Measurements from ENCODE around the gene SWAP70.
"Not testable (repeated sequence)": the region's sequence is repeated elsewhere in the genome, so short reads cannot be mapped to it uniquely, and the experiment has no call there.

Gene SWAP70

GRCh38 chr11:9695228-9695627 is 31.4 kb downstream of the SWAP70 start:
- H3K27me3 ChIP-seq (ENCODE audit: control insufficient read depth, insufficient read depth, low read length); H3K36me3 ChIP-seq (ENCODE audit: control insufficient read depth, low read depth, low read length); H3K4me3 ChIP-seq (ENCODE audit: low read length); H3K27ac ChIP-seq (ENCODE audit: low read length); H3K9ac ChIP-seq (ENCODE audit: low read length); H3K9me3 ChIP-seq (ENCODE audit: control insufficient read depth, low read depth, low read length); H3K4me1 ChIP-seq (ENCODE audit: control insufficient read depth, low read depth, low read length): not testable (repeated sequence)

- Histone ChIP-seq H3K9ac (ENCODE audit: low read length) (no peak overlapping the region), H3K36me3 (ENCODE audit: control insufficient read depth, low read depth, low read length) (peaks cover 3% of the 10 kb centered on the region), H3K27ac (ENCODE audit: low read length) (no peak overlapping the region), H3K4me3 (ENCODE audit: low read length) (no peak overlapping the region), H3K9me3 (ENCODE audit: control insufficient read depth, low read depth, low read length) (no peaks in the 10 kb centered on the region), H3K4me1 (ENCODE audit: control insufficient read depth, low read depth, low read length) (peaks cover 9% of the 10 kb centered on the region), H3K27me3 (ENCODE audit: control insufficient read depth, insufficient read depth, low read length) (no peaks in the 10 kb centered on the region)
Observed at GRCh38 chr11:9697766-9698165, 33.9 kb downstream of the SWAP70 start.

- Histone ChIP-seq H3K27ac (ENCODE audit: low read length) (no peak overlapping the region), H3K27me3 (ENCODE audit: control insufficient read depth, insufficient read depth, low read length) (no peaks in the 10 kb centered on the region), H3K9me3 (ENCODE audit: control insufficient read depth, low read depth, low read length) (no peaks in the 10 kb centered on the region), H3K9ac (ENCODE audit: low read length) (no peak overlapping the region), H3K4me3 (ENCODE audit: low read length) (no peak overlapping the region), H3K36me3 (ENCODE audit: control insufficient read depth, low read depth, low read length) (peaks cover 3% of the 10 kb centered on the region), H3K4me1 (ENCODE audit: control insufficient read depth, low read depth, low read length) (peaks cover 6% of the 10 kb centered on the region)
Observed at GRCh38 chr11:9700105-9700801, 36.4 kb downstream of the SWAP70 start.

- Histone ChIP-seq H3K4me1 (ENCODE audit: control insufficient read depth, low read depth, low read length) (peaks cover 6% of the 10 kb centered on the region), H3K27ac (ENCODE audit: low read length) (no peak overlapping the region), H3K4me3 (ENCODE audit: low read length) (no peak overlapping the region), H3K9me3 (ENCODE audit: control insufficient read depth, low read depth, low read length) (no peaks in the 10 kb centered on the region), H3K27me3 (ENCODE audit: control insufficient read depth, insufficient read depth, low read length) (no peaks in the 10 kb centered on the region), H3K9ac (ENCODE audit: low read length) (no peak overlapping the region), H3K36me3 (ENCODE audit: control insufficient read depth, low read depth, low read length) (no peaks in the 10 kb centered on the region)
Observed at GRCh38 chr11:9701799-9702198, 37.9 kb downstream of the SWAP70 start.

GRCh38 chr11:9703280-9703679 is 39.4 kb downstream of the SWAP70 start:
- Histone ChIP-seq H3K9me3 (ENCODE audit: control insufficient read depth, low read depth, low read length) (no peaks in the 10 kb centered on the region), H3K4me1 (ENCODE audit: control insufficient read depth, low read depth, low read length) (peaks cover 6% of the 10 kb centered on the region), H3K9ac (ENCODE audit: low read length) (no peak overlapping the region), H3K27ac (ENCODE audit: low read length) (no peak overlapping the region), H3K27me3 (ENCODE audit: control insufficient read depth, insufficient read depth, low read length) (no peaks in the 10 kb centered on the region), H3K36me3 (ENCODE audit: control insufficient read depth, low read depth, low read length) (no peaks in the 10 kb centered on the region), H3K4me3 (ENCODE audit: low read length) (no peak overlapping the region)

- Histone ChIP-seq H3K9ac (ENCODE audit: low read length) (no peak overlapping the region), H3K27me3 (ENCODE audit: control insufficient read depth, insufficient read depth, low read length) (no peaks in the 10 kb centered on the region), H3K9me3 (ENCODE audit: control insufficient read depth, low read depth, low read length) (no peaks in the 10 kb centered on the region), H3K4me1 (ENCODE audit: control insufficient read depth, low read depth, low read length) (peaks cover 6% of the 10 kb centered on the region), H3K4me3 (ENCODE audit: low read length) (no peak overlapping the region), H3K36me3 (ENCODE audit: control insufficient read depth, low read depth, low read length) (no peaks in the 10 kb centered on the region), H3K27ac (ENCODE audit: low read length) (no peak overlapping the region)
Observed at GRCh38 chr11:9704037-9704436, 40.2 kb downstream of the SWAP70 start.

GRCh38 chr11:9704620-9705019 is 40.7 kb downstream of the SWAP70 start:
- no peak overlapping the region for H3K9ac ChIP-seq (ENCODE audit: low read length)
- H3K9me3 ChIP-seq (ENCODE audit: control insufficient read depth, low read depth, low read length), result no peaks in the 10 kb centered on the region
- no peak overlapping the region for H3K27ac ChIP-seq (ENCODE audit: low read length)
- H3K36me3 ChIP-seq (ENCODE audit: control insufficient read depth, low read depth, low read length), result no peaks in the 10 kb centered on the region
- no peaks in the 10 kb centered on the region for H3K27me3 ChIP-seq (ENCODE audit: control insufficient read depth, insufficient read depth, low read length)
- H3K4me3 ChIP-seq (ENCODE audit: low read length), result no peak overlapping the region
- H3K4me1 ChIP-seq (ENCODE audit: control insufficient read depth, low read depth, low read length), result peaks cover 6% of the 10 kb centered on the region

GRCh38 chr11:9705361-9705760 is 41.5 kb downstream of the SWAP70 start:
- H3K36me3 ChIP-seq (ENCODE audit: control insufficient read depth, low read depth, low read length), result not testable (repeated sequence)

GRCh38 chr11:9708544-9708943 is 44.7 kb downstream of the SWAP70 start:
- Histone ChIP-seq H3K4me1 (ENCODE audit: control insufficient read depth, low read depth, low read length) (peaks cover 9% of the 10 kb centered on the region), H3K9ac (ENCODE audit: low read length) (no peak overlapping the region), H3K27ac (ENCODE audit: low read length) (no peak overlapping the region), H3K9me3 (ENCODE audit: control insufficient read depth, low read depth, low read length) (no peaks in the 10 kb centered on the region), H3K4me3 (ENCODE audit: low read length) (no peak overlapping the region), H3K36me3 (ENCODE audit: control insufficient read depth, low read depth, low read length) (peaks cover 1% of the 10 kb centered on the region), H3K27me3 (ENCODE audit: control insufficient read depth, insufficient read depth, low read length) (no peaks in the 10 kb centered on the region)

More at GRCh38 chr11:9705361-9705760, 41.5 kb downstream of the SWAP70 start:
- H3K9me3 ChIP-seq (ENCODE audit: control insufficient read depth, low read depth, low read length); H3K27me3 ChIP-seq (ENCODE audit: control insufficient read depth, insufficient read depth, low read length); H3K27ac ChIP-seq (ENCODE audit: low read length); H3K4me3 ChIP-seq (ENCODE audit: low read length); H3K9ac ChIP-seq (ENCODE audit: low read length); H3K4me1 ChIP-seq (ENCODE audit: control insufficient read depth, low read depth, low read length): not testable (repeated sequence)

- Histone ChIP-seq H3K4me3 (ENCODE audit: low read length) (no peak overlapping the region), H3K9me3 (ENCODE audit: control insufficient read depth, low read depth, low read length) (no peaks in the 10 kb centered on the region), H3K4me1 (ENCODE audit: control insufficient read depth, low read depth, low read length) (peaks cover 9% of the 10 kb centered on the region), H3K27ac (ENCODE audit: low read length) (no peak overlapping the region), H3K27me3 (ENCODE audit: control insufficient read depth, insufficient read depth, low read length) (no peaks in the 10 kb centered on the region), H3K36me3 (ENCODE audit: control insufficient read depth, low read depth, low read length) (peaks cover 6% of the 10 kb centered on the region), H3K9ac (ENCODE audit: low read length) (no peak overlapping the region)
Observed at GRCh38 chr11:9710223-9710622, 46.3 kb downstream of the SWAP70 start.

GRCh38 chr11:9710852-9711251 is 47.0 kb downstream of the SWAP70 start:
- H3K27me3 ChIP-seq (ENCODE audit: control insufficient read depth, insufficient read depth, low read length), result no peaks in the 10 kb centered on the region
- H3K27ac ChIP-seq (ENCODE audit: low read length), result no peak overlapping the region

More at GRCh38 chr11:9710852-9711251, 47.0 kb downstream of the SWAP70 start:
- Histone ChIP-seq H3K9ac (ENCODE audit: low read length) (no peak overlapping the region), H3K36me3 (ENCODE audit: control insufficient read depth, low read depth, low read length) (peaks cover 8% of the 10 kb centered on the region), H3K9me3 (ENCODE audit: control insufficient read depth, low read depth, low read length) (no peaks in the 10 kb centered on the region), H3K4me1 (ENCODE audit: control insufficient read depth, low read depth, low read length) (peaks cover 9% of the 10 kb centered on the region), H3K4me3 (ENCODE audit: low read length) (no peak overlapping the region)
